HUES6 (cell line): ENCODE results near the gene NBPF15.
"Not testable (repeated sequence)": the region's sequence is repeated elsewhere in the genome, so short reads cannot be mapped to it uniquely, and the experiment has no call there.

Experiments
- H3K27ac ChIP-seq: 2 replicates; pipeline ENCODE4 v1.7.0; 2013; ENCODE audit warnings: low read depth, mild to moderate bottlenecking, low read length, inconsistent platforms
- H3K27me3 ChIP-seq: 2 replicates; pipeline ENCODE4 v1.6.1; 2013; ENCODE audit warnings: low read length; ENCODE audit not compliant: control insufficient read depth, insufficient read depth
- H3K36me3 ChIP-seq: 2 replicates; pipeline ENCODE4 v1.6.1; 2013; ENCODE audit warnings: low read length; ENCODE audit not compliant: control insufficient read depth, insufficient read depth
- H3K4me1 ChIP-seq: 2 replicates; pipeline ENCODE4 v1.6.1; 2013; ENCODE audit warnings: low read length; ENCODE audit not compliant: control insufficient read depth, insufficient read depth
- H3K4me3 ChIP-seq: 2 replicates; pipeline ENCODE4 v1.5.1; 2013; ENCODE audit warnings: low read depth, low read length
- H3K9ac ChIP-seq: one replicate; pipeline ENCODE4 v1.6.1; 2013; ENCODE audit warnings: mild to moderate bottlenecking, low read length
- H3K9me3 ChIP-seq: 2 replicates; pipeline ENCODE4 v1.6.1; 2013; ENCODE audit warnings: low read depth, low read length; ENCODE audit not compliant: control insufficient read depth, insufficient read depth

Gene NBPF15

GRCh38 chr1:144439737-144440136 is 21.7 kb downstream of the NBPF15 start:
- not testable (repeated sequence) for H3K9ac ChIP-seq, H3K9me3 ChIP-seq, H3K27ac ChIP-seq, H3K36me3 ChIP-seq, H3K4me1 ChIP-seq, H3K4me3 ChIP-seq, H3K27me3 ChIP-seq

GRCh38 chr1:144418891-144419694 is 42.4 kb downstream of the NBPF15 start:
- H3K4me1 ChIP-seq, H3K27me3 ChIP-seq, H3K9me3 ChIP-seq, H3K27ac ChIP-seq, H3K36me3 ChIP-seq: not testable (repeated sequence)
- peak overlapping the region; percentile 75 for H3K4me3 ChIP-seq
- H3K9ac ChIP-seq: peak overlapping the region; percentile 70

GRCh38 chr1:144413404-144414118 is 47.9 kb downstream of the NBPF15 start:
- peak overlapping the region; percentile 50 for H3K9ac ChIP-seq
- peak overlapping the region; percentile 62 for H3K4me3 ChIP-seq
- H3K4me1 ChIP-seq, H3K9me3 ChIP-seq, H3K27me3 ChIP-seq, H3K36me3 ChIP-seq, H3K27ac ChIP-seq: not testable (repeated sequence)

GRCh38 chr1:144412491-144413403 is 48.7 kb downstream of the NBPF15 start:
- Histone ChIP-seq H3K4me3 (peak overlapping the region; percentile 62), H3K9ac (peak overlapping the region; percentile 75)
- H3K27ac ChIP-seq: not testable (repeated sequence)

GRCh38 chr1:144412068-144412471 is 49.4 kb downstream of the NBPF15 start:
- H3K36me3 ChIP-seq, H3K4me1 ChIP-seq, H3K27ac ChIP-seq, H3K27me3 ChIP-seq, H3K9me3 ChIP-seq: not testable (repeated sequence)
- H3K9ac ChIP-seq: peak overlapping the region; percentile 75
- peak overlapping the region; percentile 30; the same call in 1 of the 2 replicates for H3K4me3 ChIP-seq

More at GRCh38 chr1:144412491-144413403, 48.7 kb downstream of the NBPF15 start:
- not testable (repeated sequence) for H3K4me1 ChIP-seq, H3K9me3 ChIP-seq, H3K36me3 ChIP-seq, H3K27me3 ChIP-seq

GRCh38 chr1:144402807-144403206 is 58.7 kb downstream of the NBPF15 start:
- not testable (repeated sequence) for H3K27ac ChIP-seq, H3K36me3 ChIP-seq, H3K9me3 ChIP-seq, H3K27me3 ChIP-seq, H3K4me3 ChIP-seq, H3K9ac ChIP-seq, H3K4me1 ChIP-seq

- H3K27ac ChIP-seq, H3K9ac ChIP-seq, H3K4me1 ChIP-seq, H3K4me3 ChIP-seq, H3K9me3 ChIP-seq, H3K36me3 ChIP-seq, H3K27me3 ChIP-seq: not testable (repeated sequence)
Measured at GRCh38 chr1:144371651-144372050, 89.8 kb downstream of the NBPF15 start.
